C4-2B (cell line): ENCODE data around the gene CCNY.

Experiments used
- H3K27ac ChIP-seq: fragments of 450-650 bp; 2 replicates; pipeline ENCODE4 v1.5.1; 2017
- ZFX ChIP-seq: fragments of 450-650 bp; IDR thresholded peaks from 2 replicates; pipeline ENCODE4 v1.6.1; 2017
- TF ChIP-seq, protein P1 (sequence below): fragments of 450-650 bp; conservative IDR thresholded peaks from 2 replicates; pipeline ENCODE4 v1.5.1; 2017; ENCODE audit warnings: mild to moderate bottlenecking

CCNY gene

DNA sequence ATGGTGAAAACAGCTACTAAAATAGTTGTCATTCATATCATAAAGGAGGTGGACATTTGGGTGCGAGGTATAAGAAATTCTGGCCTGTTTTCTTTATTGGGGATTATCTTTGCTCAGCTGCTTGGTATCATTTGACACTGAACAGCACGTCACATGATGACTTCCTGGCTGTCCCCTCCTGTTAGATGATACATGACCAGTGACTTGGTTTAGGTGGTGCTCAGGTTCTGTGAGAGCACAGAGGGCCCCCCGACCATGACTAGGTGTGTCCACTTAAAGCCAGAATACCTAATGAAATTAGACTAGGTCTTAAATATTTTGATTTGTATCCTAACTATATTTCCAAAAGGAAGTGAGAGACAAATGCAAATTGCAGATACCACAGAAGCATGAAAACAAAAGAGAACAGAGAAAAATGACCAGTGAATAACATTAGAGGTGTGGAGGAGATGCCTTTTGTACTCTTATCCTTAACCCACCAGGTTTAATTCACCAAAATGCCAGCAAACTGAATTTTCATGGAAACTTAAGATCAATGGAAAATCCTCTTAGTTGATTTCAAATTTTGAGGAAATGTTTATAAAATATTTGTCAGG lies 218.2 kb downstream of the CCNY start:
- H3K27ac ChIP-seq, result no peak overlapping the region
- TF ChIP-seq, protein P1, sequence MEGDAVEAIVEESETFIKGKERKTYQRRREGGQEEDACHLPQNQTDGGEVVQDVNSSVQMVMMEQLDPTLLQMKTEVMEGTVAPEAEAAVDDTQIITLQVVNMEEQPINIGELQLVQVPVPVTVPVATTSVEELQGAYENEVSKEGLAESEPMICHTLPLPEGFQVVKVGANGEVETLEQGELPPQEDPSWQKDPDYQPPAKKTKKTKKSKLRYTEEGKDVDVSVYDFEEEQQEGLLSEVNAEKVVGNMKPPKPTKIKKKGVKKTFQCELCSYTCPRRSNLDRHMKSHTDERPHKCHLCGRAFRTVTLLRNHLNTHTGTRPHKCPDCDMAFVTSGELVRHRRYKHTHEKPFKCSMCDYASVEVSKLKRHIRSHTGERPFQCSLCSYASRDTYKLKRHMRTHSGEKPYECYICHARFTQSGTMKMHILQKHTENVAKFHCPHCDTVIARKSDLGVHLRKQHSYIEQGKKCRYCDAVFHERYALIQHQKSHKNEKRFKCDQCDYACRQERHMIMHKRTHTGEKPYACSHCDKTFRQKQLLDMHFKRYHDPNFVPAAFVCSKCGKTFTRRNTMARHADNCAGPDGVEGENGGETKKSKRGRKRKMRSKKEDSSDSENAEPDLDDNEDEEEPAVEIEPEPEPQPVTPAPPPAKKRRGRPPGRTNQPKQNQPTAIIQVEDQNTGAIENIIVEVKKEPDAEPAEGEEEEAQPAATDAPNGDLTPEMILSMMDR, result no peak
- TF ChIP-seq ZFX, result no peak

DNA sequence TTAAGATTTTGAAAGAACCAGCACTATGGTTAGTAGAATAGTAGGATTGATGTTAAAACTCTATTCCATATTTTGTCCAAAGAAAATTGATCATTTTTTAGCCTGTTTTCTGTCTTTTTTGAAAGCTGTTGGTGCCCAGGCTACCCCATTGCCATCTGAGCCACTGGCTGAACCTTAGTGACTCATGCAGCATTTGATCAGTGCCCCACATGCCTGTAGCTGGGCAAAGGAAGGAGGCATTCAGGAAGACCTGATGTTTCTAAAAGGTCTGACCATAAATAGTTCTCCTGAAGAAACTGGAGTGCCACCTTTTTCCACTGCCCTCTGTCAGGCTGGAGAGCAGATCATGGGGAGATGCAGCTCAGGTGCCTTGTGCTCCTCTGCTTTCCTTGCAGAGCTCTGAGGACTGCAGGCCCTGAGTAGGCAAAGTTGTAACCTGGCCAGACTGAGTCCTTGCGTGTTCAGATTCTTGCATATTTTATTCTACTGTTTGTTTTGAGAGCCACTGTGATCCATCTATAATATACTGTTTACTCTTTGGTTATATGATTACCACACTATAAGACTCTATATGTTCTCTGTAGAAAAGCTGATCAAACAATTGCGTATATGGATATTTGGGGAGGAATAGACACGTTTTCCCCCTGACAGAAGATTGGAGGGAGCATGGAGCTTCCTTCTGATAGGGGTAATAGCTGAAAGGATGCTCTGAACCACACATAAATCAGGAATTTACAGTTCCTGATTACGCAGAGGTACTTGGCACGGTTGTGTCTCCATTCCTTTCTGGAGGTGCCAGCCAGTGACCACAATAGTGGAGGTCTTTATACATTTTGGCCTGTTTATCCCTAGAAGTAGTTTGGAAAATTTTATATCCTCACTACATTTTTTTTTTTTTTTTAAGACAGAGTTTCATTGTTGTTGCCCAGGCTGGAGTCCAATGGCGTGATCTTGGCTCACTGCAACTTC lies 219.9 kb downstream of the CCNY start:
- TF ChIP-seq, protein P1, result no peak
- TF ChIP-seq ZFX, result no peak
- H3K27ac ChIP-seq, result no peak overlapping the region

DNA sequence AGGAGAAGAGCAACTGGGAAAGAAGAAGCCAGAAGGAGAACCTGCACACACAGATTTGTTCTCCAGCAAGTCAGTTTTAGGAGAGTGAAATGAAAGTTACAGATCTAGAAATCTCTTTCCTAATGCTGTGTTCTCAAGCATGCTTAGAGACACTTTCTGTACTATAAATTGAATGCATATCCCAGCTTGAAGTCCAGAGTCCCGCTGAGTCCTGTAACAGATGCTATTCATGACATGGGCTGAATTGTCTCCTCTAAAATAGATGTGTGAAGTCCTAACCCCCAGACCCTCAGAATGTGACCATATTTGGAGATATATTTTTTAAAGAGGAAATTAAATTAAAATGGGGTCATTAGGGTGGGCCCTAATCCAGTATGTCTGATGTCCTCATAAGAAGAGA lies 222.0 kb downstream of the CCNY start:
- H3K27ac ChIP-seq, result no peak overlapping the region
- TF ChIP-seq ZFX, result no peak
- TF ChIP-seq, protein P1, result no peak

DNA sequence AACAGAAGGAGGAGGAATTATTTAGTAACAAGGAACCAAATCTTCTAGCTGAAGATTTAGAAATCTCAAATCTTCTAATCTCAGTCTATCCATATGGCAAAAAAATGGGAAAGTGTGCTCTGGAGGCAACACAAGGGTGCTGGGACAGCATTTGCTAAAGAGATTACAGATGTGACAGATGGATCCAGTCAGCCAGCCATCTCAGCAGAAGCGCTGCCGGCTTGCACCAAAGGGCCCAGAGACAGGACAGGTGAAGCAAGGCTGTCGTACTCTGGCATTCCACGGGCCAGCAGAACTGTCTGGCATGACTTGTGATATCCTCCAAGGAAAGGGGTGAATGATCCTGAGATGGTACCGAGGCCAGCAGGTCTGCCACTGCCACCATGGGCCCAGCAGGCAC lies 223.1 kb downstream of the CCNY start:
- TF ChIP-seq, protein P1, result no peak
- TF ChIP-seq ZFX, result no peak
- H3K27ac ChIP-seq, result no peak overlapping the region

DNA sequence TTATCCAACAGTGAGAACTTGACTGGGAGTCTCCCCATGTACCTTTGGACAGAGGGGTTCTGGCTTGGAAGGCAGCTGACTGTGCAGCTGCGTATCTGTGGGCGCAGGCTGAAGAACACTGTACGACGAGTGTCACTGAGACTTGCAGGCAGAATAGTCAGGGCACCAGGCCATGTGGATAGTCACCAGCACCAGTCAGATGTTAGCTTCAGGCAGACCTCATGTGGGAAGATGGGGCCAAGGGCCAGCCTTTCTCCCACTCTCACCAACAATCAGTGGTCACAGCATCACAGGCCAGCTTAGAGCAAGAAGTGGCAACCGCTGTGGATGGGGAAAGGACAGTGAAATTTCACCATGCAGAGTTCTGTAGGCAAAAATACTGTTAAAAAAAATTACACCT lies 225.4 kb downstream of the CCNY start:
- H3K27ac ChIP-seq, result no peak overlapping the region
- TF ChIP-seq ZFX, result no peak
- TF ChIP-seq, protein P1, result no peak

DNA sequence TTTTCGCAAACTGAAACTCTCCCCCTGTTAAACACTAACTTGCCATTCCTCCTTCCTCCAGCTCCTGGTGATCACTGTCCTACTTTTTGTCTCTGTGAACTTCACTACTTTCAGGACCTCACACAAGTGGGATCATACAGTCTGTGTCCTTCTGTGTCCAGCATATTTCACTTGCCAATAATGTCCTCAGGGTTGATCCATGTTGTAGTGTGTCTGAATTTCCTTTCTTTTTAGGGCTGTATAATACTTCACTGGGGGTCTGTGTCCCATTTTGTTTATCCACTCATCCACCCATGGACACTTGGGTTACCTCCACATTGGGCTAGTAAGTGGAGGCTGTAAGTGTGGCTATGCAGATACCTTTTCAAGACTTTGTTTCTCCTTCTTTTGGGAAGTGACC lies 226.1 kb downstream of the CCNY start:
- TF ChIP-seq ZFX, result no peak
- TF ChIP-seq, protein P1, result no peak
- H3K27ac ChIP-seq, result no peak overlapping the region

DNA sequence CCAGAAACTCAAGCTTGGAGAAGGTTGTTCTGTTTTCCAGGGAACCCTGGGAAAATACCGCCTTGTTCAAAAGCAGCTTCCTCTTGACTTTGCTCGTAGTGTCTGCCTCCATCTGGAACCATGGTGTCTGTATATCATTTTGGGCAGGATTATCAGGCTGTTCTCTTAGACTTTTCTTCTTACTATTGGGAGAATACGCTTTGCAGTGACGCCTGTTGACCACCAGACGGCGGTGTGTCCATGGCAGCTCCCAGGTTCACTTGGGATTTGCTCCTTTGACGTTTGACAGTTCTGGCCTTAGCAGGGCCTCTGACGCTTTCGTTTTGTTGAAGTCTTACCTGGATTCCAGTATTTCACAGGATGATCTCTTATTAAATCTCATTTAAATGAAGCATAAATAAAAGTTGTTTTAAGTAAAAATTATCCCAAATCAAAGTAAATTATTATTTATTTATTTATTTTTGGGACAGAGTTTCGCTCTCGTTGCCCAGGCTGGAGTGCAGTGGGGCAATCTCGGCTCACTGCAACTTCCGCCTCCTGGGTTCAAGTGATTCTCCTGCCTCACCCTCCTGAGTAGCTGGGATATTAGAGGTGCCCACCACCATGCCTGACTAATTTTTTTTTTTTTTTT lies 227.1 kb downstream of the CCNY start:
- TF ChIP-seq, protein P1, result peak; percentile 100
- no peak for TF ChIP-seq ZFX
- no peak overlapping the region for H3K27ac ChIP-seq
